GM12878 (cell line): ENCODE data around the gene UBE2J2. TPM values are rescaled to one million over a fixed set of nuclear protein-coding genes. Genes with fewer than 3 reads are reported as not detected.

Experiments
- ATAC-seq: fragments of 200-7000 bp; cut with Tn5 transposase; 3 replicates; pipeline ENCODE4 v1.9.1; 2020; ENCODE audit warnings: mild to moderate bottlenecking, moderate library complexity
- BruUV-seq: library from RNA; stranded (reverse); fragments of 400-500 nt; replicated peaks from 2 replicates; lab custom pipeline; 2021; lab: Mats Ljungman, UMichigan
- CTCF ChIA-PET: fragments of 300-600 bp; sonication (Branson Sonifier 250); formaldehyde crosslinking; extraction: SDS; loops from one replicate; lab custom pipeline; 2021; ENCODE audit warnings: inconsistent platforms; lab: Yijun Ruan, JAX
- POLR2A ChIA-PET: fragments of 350-600 bp; formaldehyde crosslinking; extraction: SDS; loops from one replicate; lab custom pipeline; 2021; ENCODE audit warnings: inconsistent platforms; lab: Charles Lee
- RAD21 ChIA-PET: fragments of 300-600 bp; sonication (Branson Sonifier 250); formaldehyde crosslinking; loops from one replicate; lab custom pipeline; 2023; ENCODE audit warnings: antibody characterized with exemption; ENCODE audit not compliant: unreplicated experiment; lab: Charles Lee
- SMC1A ChIA-PET: fragments of 300-600 bp; sonication (Branson Sonifier 250); formaldehyde crosslinking; loops from one replicate; lab custom pipeline; 2023; ENCODE audit not compliant: unreplicated experiment, uncharacterized antibody; lab: Charles Lee
- DNase-seq: peaks from one replicate; pipeline ENCODE4 v3.0.0-alpha.2; 2011; ENCODE audit warnings: low read depth, low spot score
- FAIRE-seq: peaks from 3 replicates; lab custom pipeline; 2011; peaks lifted over from hg19 to GRCh38; lab: Jason Lieb, UNC
- H2AFZ ChIP-seq: 2 replicates; pipeline ENCODE4 v1.6.0; 2011; ENCODE audit warnings: low read depth, low read length, control low read depth; ENCODE audit not compliant: control insufficient read depth
- H3K27ac ChIP-seq: 2 replicates; pipeline ENCODE4 v1.5.1; 2011; ENCODE audit warnings: control low read depth; ENCODE audit not compliant: control insufficient read depth, insufficient read depth
- H3K27me3 ChIP-seq, 2 experiments: replicated peaks in 1 of 2; 2 replicates each; pipeline versions ENCODE4 v1.6.0 to v1.6.1; 2011; ENCODE audit warnings: low read length in 1 of 2; ENCODE audit not compliant: control insufficient read depth in 2 of 2, insufficient read depth in 2 of 2
- H3K36me3 ChIP-seq, 2 experiments: 2 replicates each; pipeline ENCODE4 v1.5.1; 2011; ENCODE audit warnings: low read length in 1 of 2; ENCODE audit not compliant: control insufficient read depth in 2 of 2, insufficient read depth in 2 of 2
- H3K4me1 ChIP-seq: 2 replicates; pipeline ENCODE4 v1.6.1; 2011; ENCODE audit warnings: mild to moderate bottlenecking, low read length, moderate library complexity, mixed read lengths; ENCODE audit not compliant: control insufficient read depth, insufficient read depth
- H3K4me2 ChIP-seq: 2 replicates; pipeline ENCODE4 v1.6.0; 2011; ENCODE audit warnings: control low read depth; ENCODE audit not compliant: control insufficient read depth, insufficient read depth
- H3K4me3 ChIP-seq: fragments of 200-600 bp; sonication (generic); 2 replicates; pipeline ENCODE4 v1.5.1; 2016
- H3K79me2 ChIP-seq: 2 replicates; pipeline ENCODE4 v1.6.0; 2011; ENCODE audit warnings: low read length; ENCODE audit not compliant: control insufficient read depth, insufficient read depth
- H3K9ac ChIP-seq: 2 replicates; pipeline ENCODE4 v1.8.0; 2011; ENCODE audit warnings: low read length, control low read depth, mixed read lengths; ENCODE audit not compliant: control insufficient read depth, insufficient read depth
- H3K9me3 ChIP-seq: replicated peaks from 3 replicates; pipeline ENCODE4 v1.5.1; 2011; ENCODE audit warnings: mild to moderate bottlenecking, low read length; ENCODE audit not compliant: control insufficient read depth, insufficient read depth
- H4K20me1 ChIP-seq: 2 replicates; pipeline ENCODE4 v1.6.0; 2011; ENCODE audit not compliant: control insufficient read depth, insufficient read depth
- ASH2L ChIP-seq: fragments of 300-600, 200-600 bp; sonication (generic); IDR thresholded peaks from 2 replicates; pipeline ENCODE4 v1.6.1; 2017; ENCODE audit warnings: low read depth, mild to moderate bottlenecking, borderline replicate concordance
- EP300 ChIP-seq, 2 experiments: fragments of 150-350 bp in 1 of 2; IDR thresholded peaks; 2 replicates each; pipeline ENCODE4 v1.6.1; 2011 to 2012; ENCODE audit warnings: low read depth in 2 of 2, low read length in 2 of 2, borderline replicate concordance in 1 of 2, improper control_type of control experiment in 1 of 2, inconsistent platforms in 1 of 2; ENCODE audit not compliant: control insufficient read depth in 1 of 2
- FOXM1 ChIP-seq: IDR thresholded peaks from 2 replicates; pipeline ENCODE4 v1.6.1; 2012; ENCODE audit warnings: low read depth, mild to moderate bottlenecking, inconsistent platforms, low read length, moderate library complexity
- JUND ChIP-seq: IDR thresholded peaks from 2 replicates; pipeline ENCODE4 v1.6.1; 2012; ENCODE audit warnings: low read depth, mild to moderate bottlenecking, low read length, improper control_type of control experiment, moderate library complexity
- MEF2A ChIP-seq: IDR thresholded peaks from 2 replicates; pipeline ENCODE4 v1.6.1; 2011; ENCODE audit warnings: low read depth, mild to moderate bottlenecking, low read length, moderate library complexity; ENCODE audit not compliant: insufficient read depth
- POLR2A ChIP-seq: IDR thresholded peaks from 2 replicates; pipeline ENCODE4 v1.6.1; 2011; ENCODE audit warnings: low read depth, mild to moderate bottlenecking, low read length
- SMAD5 ChIP-seq: IDR thresholded peaks from 2 replicates; pipeline ENCODE4 v1.6.1; 2016; ENCODE audit warnings: antibody characterized with exemption, low read depth
- TCF12 ChIP-seq: IDR thresholded peaks from 2 replicates; pipeline ENCODE4 v1.6.1; 2011; ENCODE audit warnings: low read depth, mild to moderate bottlenecking, low read length
- TCF3 ChIP-seq: IDR thresholded peaks from 2 replicates; pipeline ENCODE4 v1.6.1; 2012; ENCODE audit warnings: low read depth, mild to moderate bottlenecking, low read length, borderline replicate concordance; ENCODE audit not compliant: insufficient read depth
- ZNF207 ChIP-seq: fragments of 450-650 bp; IDR thresholded peaks from 2 replicates; pipeline ENCODE4 v1.6.1; 2014; ENCODE audit warnings: antibody characterized with exemption, mild to moderate bottlenecking, borderline replicate concordance
- WGBS: methylation state at CpG from one replicate; pipeline ENCODE4 v1.1.6; 2016; ENCODE audit warnings: low lambda C conversion rate; ENCODE audit not compliant: insufficient replicate concordance, insufficient coverage; ENCODE audit errors: missing lambda C conversion rate; 5-methylcytosine and 5-hydroxymethylcytosine counted together
- in situ Hi-C: fragments of 300-500 bp; cut with MboI; formaldehyde crosslinking; loops from 9 replicates; pipeline ENCODE4 v1.14.3; 2018; ENCODE audit warnings: mixed read lengths
- intact Hi-C: fragments of 100-400 bp; cut with micrococcal nuclease; formaldehyde crosslinking; loops from one replicate; pipeline ENCODE4 v1.14.2; 2022; ENCODE audit not compliant: unreplicated experiment
- polyA plus RNA-seq, 11 experiments: library from polyadenylated mRNA; depleted of rRNA in 4 of 11; unstranded in 6 of 11; stranded (reverse) in 5 of 11; fragments of >200 nt; fragmentation: Nextera tagmentation in 4 of 11; fragmentation: Illumina TruSeq in 1 of 11; extraction: Ambion mirVana in 4 of 11; extraction: Trizol in 1 of 11; gene quantifications; 1 replicate in 1 of 11; 2 replicates in 10 of 11; pipeline versions ENCODE4 v1.2.1 to v1.2.3, GENCODE V29; 2011 to 2016; ENCODE audit warnings: inconsistent platforms in 2 of 11, missing spikeins in 2 of 11, low read depth in 1 of 11
- total RNA-seq, 4 experiments: library from RNA; depleted of rRNA in 3 of 4; stranded (reverse); fragments of >200 nt in 3 of 4; fragmentation: Illumina TruSeq in 1 of 4; extraction: Trizol in 1 of 4; gene quantifications; 2 replicates each; pipeline versions ENCODE4 v1.2.1 to v1.2.3, GENCODE V29; 2013 to 2021
- TF ChIP-seq, protein P1 (sequence below): IDR thresholded peaks from 2 replicates; pipeline ENCODE4 v1.6.1; 2011; ENCODE audit warnings: borderline replicate concordance, low read depth, mild to moderate bottlenecking, moderate library complexity, low read length; ENCODE audit not compliant: insufficient read depth, poor library complexity, severe bottlenecking
- TF ChIP-seq, protein P2 (sequence below): fragments of 450-650 bp; formaldehyde crosslinking; IDR thresholded peaks from 2 replicates; pipeline ENCODE4 v1.4.0; 2022; ENCODE audit warnings: mild to moderate bottlenecking, moderate library complexity
- TF ChIP-seq, protein P3 (sequence below): fragments of 150-350 bp; IDR thresholded peaks from 2 replicates; pipeline ENCODE4 v1.6.1; 2014; ENCODE audit warnings: mild to moderate bottlenecking, low read depth, low read length

Gene UBE2J2
- total and polyA plus RNA-seq, 10 of the 15 experiments (the other 5 are each of a cell fraction or from before 2014, with no cell fraction given): 0.72 to 70.5 (median 49.2) TPM

DNA sequence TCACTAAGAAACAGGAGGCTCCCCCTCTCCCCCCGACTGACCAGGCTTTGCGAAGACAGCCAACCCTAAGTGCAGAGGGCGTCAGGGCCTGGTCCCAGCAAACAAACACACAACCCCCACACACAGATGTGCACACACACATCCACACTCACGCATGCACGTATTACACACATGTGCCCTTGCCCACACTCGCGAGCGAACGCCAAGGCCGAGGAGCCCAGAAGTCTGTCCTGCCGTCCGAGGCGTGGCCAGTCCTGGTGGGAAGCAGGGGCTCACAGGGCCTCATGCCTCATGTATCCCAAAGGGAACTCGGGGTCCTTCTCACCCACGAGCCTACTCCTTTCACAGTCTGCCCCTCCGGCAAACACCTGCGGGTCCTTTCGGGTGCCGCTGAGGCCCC, 43.9 kb downstream of the UBE2J2 start:
- Histone ChIP-seq H3K4me1 (peaks cover 4% of the 10 kb centered on the region), H3K27ac (no peak overlapping the region), H3K9me3 (no peaks in the 10 kb centered on the region; the same call in 2 of the 3 replicates), H3K79me2 (peaks cover 50% of the 10 kb centered on the region), H3K4me3 (peak overlapping the region; percentile 91), H3K27me3 (no peaks in the 10 kb centered on the region), H2AFZ (no peak overlapping the region), H4K20me1 (no peaks in the 10 kb centered on the region), H3K4me2 (peak overlapping the region; percentile 75), H3K9ac (peak overlapping the region; percentile 97; the same call in 1 of the 2 replicates), H3K36me3 (peaks cover 4 to 28% of the 10 kb centered on the region in 2 experiments; a peak in 3 of 4 replicates)
- ChIA-PET CTCF (interaction anchor here (1.0 to 1.8 kb wide), 2 partner anchors 17 to 21 kb away, joined by 3 to 8 read pairs; no protein-coding TSS in a partner anchor), POLR2A (interaction anchor here (1.0 kb wide), 1 partner anchor 14 kb away, joined by 3 read pairs; no protein-coding TSS in a partner anchor), SMC1A (no interaction called here), RAD21 (interaction anchor here (1.5 kb wide), 1 partner anchor 58 kb away, joined by 6 read pairs; no protein-coding TSS in a partner anchor)
- BruUV-seq: no TSS peak
- WGBS: 95% methylated on average over 19 of the region's 19 CpGs
- DNase-seq (no peak), ATAC-seq (no peak), FAIRE-seq (no peak)
- in situ Hi-C loops: no loop called here
- TF ChIP-seq TCF3: peak; percentile 62; the same call in 1 of the 2 replicates
- no peak for TF ChIP-seq FOXM1
- TF ChIP-seq MEF2A: no peak
- no peak for TF ChIP-seq TCF12
- TF ChIP-seq, protein P1, sequence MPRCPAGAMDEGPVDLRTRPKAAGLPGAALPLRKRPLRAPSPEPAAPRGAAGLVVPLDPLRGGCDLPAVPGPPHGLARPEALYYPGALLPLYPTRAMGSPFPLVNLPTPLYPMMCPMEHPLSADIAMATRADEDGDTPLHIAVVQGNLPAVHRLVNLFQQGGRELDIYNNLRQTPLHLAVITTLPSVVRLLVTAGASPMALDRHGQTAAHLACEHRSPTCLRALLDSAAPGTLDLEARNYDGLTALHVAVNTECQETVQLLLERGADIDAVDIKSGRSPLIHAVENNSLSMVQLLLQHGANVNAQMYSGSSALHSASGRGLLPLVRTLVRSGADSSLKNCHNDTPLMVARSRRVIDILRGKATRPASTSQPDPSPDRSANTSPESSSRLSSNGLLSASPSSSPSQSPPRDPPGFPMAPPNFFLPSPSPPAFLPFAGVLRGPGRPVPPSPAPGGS: peak; percentile 97
- no peak for TF ChIP-seq EP300 (IDR thresholded peaks at IDR 0.05; ENCODE audit: borderline replicate concordance in 1 of 2, control insufficient read depth in 1 of 2, low read depth in 2 of 2, low read length in 2 of 2)
- no peak for TF ChIP-seq JUND
- TF ChIP-seq, protein P2, sequence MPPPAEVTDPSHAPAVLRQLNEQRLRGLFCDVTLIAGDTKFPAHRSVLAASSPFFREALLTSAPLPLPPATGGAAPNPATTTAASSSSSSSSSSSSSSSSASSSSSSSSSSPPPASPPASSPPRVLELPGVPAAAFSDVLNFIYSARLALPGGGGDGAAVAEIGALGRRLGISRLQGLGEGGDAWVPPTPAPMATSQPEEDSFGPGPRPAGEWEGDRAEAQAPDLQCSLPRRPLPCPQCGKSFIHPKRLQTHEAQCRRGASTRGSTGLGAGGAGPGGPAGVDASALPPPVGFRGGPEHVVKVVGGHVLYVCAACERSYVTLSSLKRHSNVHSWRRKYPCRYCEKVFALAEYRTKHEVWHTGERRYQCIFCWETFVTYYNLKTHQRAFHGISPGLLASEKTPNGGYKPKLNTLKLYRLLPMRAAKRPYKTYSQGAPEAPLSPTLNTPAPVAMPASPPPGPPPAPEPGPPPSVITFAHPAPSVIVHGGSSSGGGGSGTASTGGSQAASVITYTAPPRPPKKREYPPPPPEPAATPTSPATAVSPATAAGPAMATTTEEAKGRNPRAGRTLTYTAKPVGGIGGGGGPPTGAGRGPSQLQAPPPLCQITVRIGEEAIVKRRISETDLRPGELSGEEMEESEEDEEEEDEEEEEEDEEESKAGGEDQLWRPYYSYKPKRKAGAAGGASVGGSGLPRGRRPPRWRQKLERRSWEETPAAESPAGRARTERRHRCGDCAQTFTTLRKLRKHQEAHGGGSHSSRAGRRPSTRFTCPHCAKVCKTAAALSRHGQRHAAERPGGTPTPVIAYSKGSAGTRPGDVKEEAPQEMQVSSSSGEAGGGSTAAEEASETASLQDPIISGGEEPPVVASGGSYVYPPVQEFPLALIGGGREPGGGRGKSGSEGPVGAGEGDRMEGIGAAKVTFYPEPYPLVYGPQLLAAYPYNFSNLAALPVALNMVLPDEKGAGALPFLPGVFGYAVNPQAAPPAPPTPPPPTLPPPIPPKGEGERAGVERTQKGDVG: no peak
- TF ChIP-seq SMAD5: no peak
- no peak for TF ChIP-seq ASH2L
- TF ChIP-seq POLR2A: peak; percentile 28; the same call in 1 of the 2 replicates
- TF ChIP-seq ZNF207: no peak
- TF ChIP-seq, protein P3, sequence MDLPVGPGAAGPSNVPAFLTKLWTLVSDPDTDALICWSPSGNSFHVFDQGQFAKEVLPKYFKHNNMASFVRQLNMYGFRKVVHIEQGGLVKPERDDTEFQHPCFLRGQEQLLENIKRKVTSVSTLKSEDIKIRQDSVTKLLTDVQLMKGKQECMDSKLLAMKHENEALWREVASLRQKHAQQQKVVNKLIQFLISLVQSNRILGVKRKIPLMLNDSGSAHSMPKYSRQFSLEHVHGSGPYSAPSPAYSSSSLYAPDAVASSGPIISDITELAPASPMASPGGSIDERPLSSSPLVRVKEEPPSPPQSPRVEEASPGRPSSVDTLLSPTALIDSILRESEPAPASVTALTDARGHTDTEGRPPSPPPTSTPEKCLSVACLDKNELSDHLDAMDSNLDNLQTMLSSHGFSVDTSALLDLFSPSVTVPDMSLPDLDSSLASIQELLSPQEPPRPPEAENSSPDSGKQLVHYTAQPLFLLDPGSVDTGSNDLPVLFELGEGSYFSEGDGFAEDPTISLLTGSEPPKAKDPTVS: no peak
- intact Hi-C loops: loop anchor here (5.0 kb wide), 1 partner anchor 107 kb away; no protein-coding TSS in a partner anchor
